Chondrocyte (in vitro differentiated cells): ENCODE measurements around the gene LRP6. TPM values are rescaled to one million over a fixed set of nuclear protein-coding genes. Genes with fewer than 3 reads are reported as not detected.

Experiments
- DNase-seq: peaks from one replicate; pipeline ENCODE4 v3.0.0; 2021; ENCODE audit warnings: mixed read lengths, low spot score
- H3K27ac Mint-ChIP-seq: one replicate; pipeline ENCODE4 v1.8.0; 2021; ENCODE audit warnings: mild to moderate bottlenecking, moderate library complexity, mixed read lengths; ENCODE audit not compliant: unreplicated experiment
- H3K27me3 Mint-ChIP-seq: 2 replicates; pipeline ENCODE4 v1.8.0; 2021; ENCODE audit warnings: low read depth, mixed read lengths
- H3K36me3 Mint-ChIP-seq: 2 replicates; pipeline ENCODE4 v1.8.0; 2021; ENCODE audit warnings: low read depth, mixed read lengths
- H3K4me1 Mint-ChIP-seq: 2 replicates; pipeline ENCODE4 v1.8.0; 2021; ENCODE audit warnings: low read depth, mild to moderate bottlenecking, mixed read lengths
- H3K4me3 Mint-ChIP-seq: one replicate; pipeline ENCODE4 v1.8.0; 2021; ENCODE audit warnings: mild to moderate bottlenecking, moderate library complexity, mixed read lengths; ENCODE audit not compliant: unreplicated experiment
- H3K9me3 Mint-ChIP-seq: 2 replicates; pipeline ENCODE4 v1.8.0; 2021; ENCODE audit warnings: low read depth, mixed read lengths
- total RNA-seq: library from RNA; stranded (reverse); gene quantifications from 3 replicates; pipeline ENCODE4 v1.2.1, GENCODE V29; 2021
- TF ChIP-seq, protein P1 (sequence below): fragments of 200-600 bp; sonication (generic); IDR thresholded peaks from 2 replicates; pipeline ENCODE4 v1.5.0; 2021; ENCODE audit warnings: antibody characterized with exemption, mild to moderate bottlenecking, moderate library complexity

LRP6 gene
- total RNA-seq, 1 donor from 2014 or later, result 41.4 TPM

DNA sequence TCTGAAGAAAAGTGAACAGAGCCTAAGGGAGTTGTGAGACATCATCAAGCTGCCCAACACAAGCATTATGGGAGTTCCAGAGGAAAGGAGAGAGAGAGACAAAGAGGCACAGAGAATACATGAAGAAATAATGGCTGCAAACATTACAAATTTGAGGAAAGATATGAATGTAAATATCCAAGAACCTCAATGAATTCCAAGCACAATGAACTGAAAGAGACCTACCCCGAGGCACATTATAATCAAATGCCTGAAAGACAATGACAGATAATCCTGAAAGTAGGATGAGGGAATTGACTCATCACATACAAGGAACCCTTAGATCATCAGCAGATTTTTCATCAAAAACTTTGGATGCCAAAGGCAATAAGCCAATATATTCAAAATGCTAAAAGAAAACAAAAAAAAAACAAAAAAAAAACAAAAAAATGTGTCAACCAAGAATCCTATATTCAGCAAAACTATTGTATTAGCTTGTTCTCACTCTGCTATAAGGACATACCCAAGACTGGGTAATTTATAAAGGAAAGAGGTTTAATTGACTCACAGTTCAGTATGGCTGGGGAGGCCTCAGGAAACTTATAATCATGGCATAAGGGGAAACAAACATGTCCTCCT, 158.3 kb downstream of the LRP6 start:
- Mint-ChIP-seq H3K4me3 (no peak overlapping the region), H3K9me3 (peaks cover 18% of the 10 kb centered on the region), H3K36me3 (peaks cover 21% of the 10 kb centered on the region), H3K27ac (no peak overlapping the region), H3K4me1 (no peaks in the 10 kb centered on the region), H3K27me3 (no peaks in the 10 kb centered on the region)
- TF ChIP-seq, protein P1, sequence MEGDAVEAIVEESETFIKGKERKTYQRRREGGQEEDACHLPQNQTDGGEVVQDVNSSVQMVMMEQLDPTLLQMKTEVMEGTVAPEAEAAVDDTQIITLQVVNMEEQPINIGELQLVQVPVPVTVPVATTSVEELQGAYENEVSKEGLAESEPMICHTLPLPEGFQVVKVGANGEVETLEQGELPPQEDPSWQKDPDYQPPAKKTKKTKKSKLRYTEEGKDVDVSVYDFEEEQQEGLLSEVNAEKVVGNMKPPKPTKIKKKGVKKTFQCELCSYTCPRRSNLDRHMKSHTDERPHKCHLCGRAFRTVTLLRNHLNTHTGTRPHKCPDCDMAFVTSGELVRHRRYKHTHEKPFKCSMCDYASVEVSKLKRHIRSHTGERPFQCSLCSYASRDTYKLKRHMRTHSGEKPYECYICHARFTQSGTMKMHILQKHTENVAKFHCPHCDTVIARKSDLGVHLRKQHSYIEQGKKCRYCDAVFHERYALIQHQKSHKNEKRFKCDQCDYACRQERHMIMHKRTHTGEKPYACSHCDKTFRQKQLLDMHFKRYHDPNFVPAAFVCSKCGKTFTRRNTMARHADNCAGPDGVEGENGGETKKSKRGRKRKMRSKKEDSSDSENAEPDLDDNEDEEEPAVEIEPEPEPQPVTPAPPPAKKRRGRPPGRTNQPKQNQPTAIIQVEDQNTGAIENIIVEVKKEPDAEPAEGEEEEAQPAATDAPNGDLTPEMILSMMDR, result no peak
- no peak for DNase-seq

DNA sequence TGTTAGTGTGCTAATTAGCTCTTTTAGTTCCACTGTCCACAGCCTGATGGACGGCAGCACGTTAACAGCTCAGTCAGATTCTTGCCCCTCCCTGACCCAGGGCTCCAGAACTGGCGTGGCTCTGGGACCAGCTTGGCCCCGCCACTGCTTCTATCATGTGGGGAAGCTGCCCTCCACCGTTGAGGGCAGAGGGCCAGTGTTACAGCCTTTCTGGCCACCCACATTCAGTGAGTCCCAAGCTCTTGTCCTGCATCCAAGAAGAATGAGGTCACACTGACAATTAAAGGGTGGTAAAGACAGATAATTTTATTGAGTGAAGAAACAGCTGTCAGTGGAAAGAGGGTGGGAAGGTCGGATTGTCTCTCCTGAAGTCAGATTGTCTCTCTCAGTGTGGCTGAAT, 159.2 kb downstream of the LRP6 start:
- no peak overlapping the region for H3K4me3 Mint-ChIP-seq
- TF ChIP-seq, protein P1, result no peak
- H3K36me3 Mint-ChIP-seq, result peaks cover 19% of the 10 kb centered on the region
- H3K27ac Mint-ChIP-seq, result no peak overlapping the region
- no peaks in the 10 kb centered on the region for H3K4me1 Mint-ChIP-seq
- H3K27me3 Mint-ChIP-seq, result no peaks in the 10 kb centered on the region
- peaks cover 18% of the 10 kb centered on the region for H3K9me3 Mint-ChIP-seq
- no peak for DNase-seq

DNA sequence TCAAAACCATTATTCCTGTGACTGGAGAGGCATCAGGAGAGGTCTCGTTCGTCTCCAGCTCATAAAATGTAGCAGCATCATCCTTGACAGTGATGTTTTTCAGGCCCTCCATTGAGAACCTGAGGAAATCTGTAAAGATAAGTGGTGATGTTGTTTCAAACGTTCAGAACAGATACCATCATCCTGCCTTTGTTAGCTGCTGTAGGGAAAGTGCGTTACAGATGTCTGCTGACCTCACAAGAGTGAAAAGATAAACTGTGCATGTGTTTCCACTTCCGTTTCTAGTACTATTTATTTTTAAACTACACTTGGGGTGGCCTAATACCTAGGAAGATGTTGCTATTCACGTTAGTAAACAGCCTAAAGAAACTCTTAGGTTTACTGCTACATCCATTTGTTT, 167.7 kb downstream of the LRP6 start:
- no peak overlapping the region for H3K27ac Mint-ChIP-seq
- no peak overlapping the region for H3K4me3 Mint-ChIP-seq
- peaks cover under 1% of the 10 kb centered on the region for H3K9me3 Mint-ChIP-seq
- DNase-seq, result no peak
- peaks cover 44% of the 10 kb centered on the region for H3K4me1 Mint-ChIP-seq
- peaks cover 13% of the 10 kb centered on the region for H3K36me3 Mint-ChIP-seq
- no peaks in the 10 kb centered on the region for H3K27me3 Mint-ChIP-seq
- TF ChIP-seq, protein P1, result no peak

DNA sequence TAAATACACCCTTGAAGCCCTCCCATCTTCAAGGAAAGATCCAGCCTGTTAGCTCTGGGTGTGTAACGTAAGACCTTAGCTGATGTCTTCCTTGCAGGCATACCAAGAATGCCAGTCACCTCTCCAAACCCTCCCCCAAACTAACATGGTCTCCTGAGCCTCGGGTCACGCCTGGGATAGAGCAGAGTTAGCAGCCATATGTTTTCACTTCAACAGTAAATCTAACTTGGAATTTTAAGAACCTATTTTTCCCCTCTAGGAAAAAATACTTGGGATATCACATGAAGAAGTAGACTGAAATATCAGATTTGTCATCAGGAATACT, 168.2 kb downstream of the LRP6 start:
- TF ChIP-seq, protein P1, result no peak
- no peak for DNase-seq
- H3K36me3 Mint-ChIP-seq, result peaks cover 13% of the 10 kb centered on the region

DNA sequence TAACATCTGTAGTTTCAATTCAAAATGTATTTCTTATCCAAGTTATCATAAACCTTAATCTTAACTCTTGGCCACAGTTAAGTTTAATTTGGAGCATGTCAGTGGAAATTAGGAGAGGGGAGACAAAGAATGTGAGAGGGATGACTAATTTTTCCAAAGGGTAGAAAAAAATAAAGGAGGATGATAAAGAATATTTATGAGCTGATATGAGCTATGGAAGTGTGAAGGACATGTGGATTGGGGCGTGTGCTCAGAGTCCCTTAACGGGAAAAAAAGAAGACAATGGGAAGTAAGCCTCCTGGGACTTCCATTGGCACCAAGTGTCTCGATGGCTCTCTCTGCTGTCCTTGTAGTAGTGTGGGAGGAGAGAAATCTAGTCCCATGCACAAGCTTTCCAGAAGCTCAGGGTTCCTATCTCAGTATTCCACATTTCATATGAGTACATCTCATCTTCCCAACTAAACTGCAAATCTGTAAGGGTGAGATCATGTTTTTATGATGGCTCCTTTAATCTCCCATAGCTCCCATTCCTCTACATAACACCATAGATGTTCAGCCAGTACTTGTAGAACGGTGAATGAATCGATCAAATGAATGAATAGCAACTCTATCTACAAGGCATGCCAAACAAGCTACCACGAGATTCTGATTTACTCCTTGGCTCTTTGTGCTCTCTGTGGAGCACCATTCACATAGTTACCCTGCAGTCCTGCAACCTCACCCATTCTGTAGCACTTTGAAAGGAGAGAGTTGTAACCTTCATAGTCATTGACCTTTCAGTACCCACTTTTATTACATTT, 168.8 kb downstream of the LRP6 start:
- no peaks in the 10 kb centered on the region for H3K27me3 Mint-ChIP-seq
- peaks cover 45% of the 10 kb centered on the region for H3K4me1 Mint-ChIP-seq
- no peak overlapping the region for H3K27ac Mint-ChIP-seq
- H3K4me3 Mint-ChIP-seq, result no peak overlapping the region
- peaks cover 10% of the 10 kb centered on the region for H3K36me3 Mint-ChIP-seq
- H3K9me3 Mint-ChIP-seq, result no peaks in the 10 kb centered on the region
- TF ChIP-seq, protein P1, result no peak
- DNase-seq, result no peak

More for the DNA sequence above, 168.2 kb downstream of the LRP6 start:
- H3K27me3 Mint-ChIP-seq, result no peaks in the 10 kb centered on the region
- no peak overlapping the region for H3K4me3 Mint-ChIP-seq
- H3K27ac Mint-ChIP-seq, result peak overlapping the region; percentile 12
- H3K4me1 Mint-ChIP-seq, result peaks cover 44% of the 10 kb centered on the region
- H3K9me3 Mint-ChIP-seq, result no peaks in the 10 kb centered on the region
